ENCODE data around the gene ABHD17A. TPM values are rescaled to one million over a fixed set of nuclear protein-coding genes. Genes with fewer than 3 reads are reported as not detected.

Gene ABHD17A
- total and polyA plus RNA-seq, 2 experiments from 2014 or later, result 145 to 198 TPM

DNA sequence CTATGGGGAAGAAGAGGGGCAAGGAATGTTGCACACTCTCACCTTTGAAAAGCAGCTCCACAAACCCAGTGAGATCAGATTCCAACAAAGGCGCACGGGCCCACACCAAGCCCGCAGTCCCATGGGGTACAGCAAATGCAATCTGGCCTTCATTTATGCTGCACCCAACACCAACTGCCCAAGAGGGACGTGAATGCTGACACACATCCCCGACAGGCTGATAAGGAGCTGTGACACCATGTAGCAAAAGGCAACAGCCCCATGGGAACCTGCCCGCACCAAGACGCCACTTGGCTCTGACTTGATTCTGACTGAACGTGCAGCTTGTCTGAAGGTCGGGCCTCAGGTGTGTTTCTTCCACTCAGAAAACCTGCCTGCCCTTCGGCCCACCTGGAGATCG is 54.3 kb downstream of the ABHD17A start:
- TF ChIP-seq, protein P1, sequence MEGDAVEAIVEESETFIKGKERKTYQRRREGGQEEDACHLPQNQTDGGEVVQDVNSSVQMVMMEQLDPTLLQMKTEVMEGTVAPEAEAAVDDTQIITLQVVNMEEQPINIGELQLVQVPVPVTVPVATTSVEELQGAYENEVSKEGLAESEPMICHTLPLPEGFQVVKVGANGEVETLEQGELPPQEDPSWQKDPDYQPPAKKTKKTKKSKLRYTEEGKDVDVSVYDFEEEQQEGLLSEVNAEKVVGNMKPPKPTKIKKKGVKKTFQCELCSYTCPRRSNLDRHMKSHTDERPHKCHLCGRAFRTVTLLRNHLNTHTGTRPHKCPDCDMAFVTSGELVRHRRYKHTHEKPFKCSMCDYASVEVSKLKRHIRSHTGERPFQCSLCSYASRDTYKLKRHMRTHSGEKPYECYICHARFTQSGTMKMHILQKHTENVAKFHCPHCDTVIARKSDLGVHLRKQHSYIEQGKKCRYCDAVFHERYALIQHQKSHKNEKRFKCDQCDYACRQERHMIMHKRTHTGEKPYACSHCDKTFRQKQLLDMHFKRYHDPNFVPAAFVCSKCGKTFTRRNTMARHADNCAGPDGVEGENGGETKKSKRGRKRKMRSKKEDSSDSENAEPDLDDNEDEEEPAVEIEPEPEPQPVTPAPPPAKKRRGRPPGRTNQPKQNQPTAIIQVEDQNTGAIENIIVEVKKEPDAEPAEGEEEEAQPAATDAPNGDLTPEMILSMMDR (IDR thresholded peaks at IDR 0.05; ENCODE audit: low read depth, low read length), result no peak
- no peaks in the 10 kb centered on the region for H3K36me3 ChIP-seq
- no peaks in the 10 kb centered on the region for H3K27me3 ChIP-seq
- H3K4me3 ChIP-seq, result no peak overlapping the region
- no peaks in the 10 kb centered on the region for H3K9me3 ChIP-seq (ENCODE audit: low read depth)
- H3K4me1 ChIP-seq (ENCODE audit: low read depth), result no peaks in the 10 kb centered on the region
- H3K27ac ChIP-seq, result peak overlapping the region; percentile 43
- no peak for DNase-seq (ENCODE audit: low read depth in 1 of 2, low spot score in 1 of 2)

DNA sequence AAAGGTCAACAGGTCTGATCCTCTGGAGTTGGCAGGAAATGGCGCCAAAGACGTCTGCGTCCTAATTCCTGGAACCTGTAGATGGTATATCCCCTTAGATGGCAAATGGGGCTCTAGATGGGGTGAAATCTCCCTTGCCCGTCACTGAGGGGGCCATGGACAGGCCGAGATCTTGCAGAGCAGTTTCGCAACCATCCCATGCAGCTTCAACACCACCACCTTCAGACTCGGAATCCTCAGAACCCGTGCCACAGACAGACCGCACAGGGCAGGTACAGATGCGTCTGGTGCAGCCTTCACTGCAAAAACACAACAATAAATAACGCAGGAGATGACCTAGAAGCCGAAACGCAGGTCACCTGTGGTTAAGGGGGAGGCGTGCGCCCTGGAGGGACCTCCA is 54.7 kb downstream of the ABHD17A start:
- Histone ChIP-seq H3K27ac (peak overlapping the region; percentile 43), H3K27me3 (no peaks in the 10 kb centered on the region), H3K9me3 (ENCODE audit: low read depth) (no peaks in the 10 kb centered on the region), H3K36me3 (no peaks in the 10 kb centered on the region), H3K4me1 (ENCODE audit: low read depth) (no peaks in the 10 kb centered on the region), H3K4me3 (no peak overlapping the region)
- TF ChIP-seq, protein P1 (IDR thresholded peaks at IDR 0.05; ENCODE audit: low read depth, low read length), result no peak
- no peak for DNase-seq (ENCODE audit: low read depth in 1 of 2, low spot score in 1 of 2)

DNA sequence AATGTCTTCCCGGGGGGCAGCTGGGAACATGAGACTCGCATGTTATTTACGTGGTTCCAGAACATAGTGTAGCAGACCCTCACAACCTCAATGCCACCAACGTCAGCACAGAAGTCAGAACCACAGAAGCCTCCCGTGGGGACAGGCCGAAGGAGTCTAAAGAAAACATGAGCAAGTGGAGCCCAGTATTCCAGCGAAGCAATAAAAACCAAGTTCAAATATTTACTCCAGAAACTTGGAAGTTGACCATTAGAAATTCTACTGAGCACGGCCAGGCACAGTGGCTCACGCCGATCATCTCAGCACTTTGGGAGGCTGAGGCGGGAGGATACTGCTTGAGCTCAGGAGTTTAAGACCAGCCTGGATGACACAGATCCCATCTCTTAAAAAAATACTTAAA is 55.3 kb downstream of the ABHD17A start:
- no peak for DNase-seq (ENCODE audit: low read depth in 1 of 2, low spot score in 1 of 2)
- H3K36me3 ChIP-seq, result no peaks in the 10 kb centered on the region
- no peaks in the 10 kb centered on the region for H3K27me3 ChIP-seq
- no peak overlapping the region for H3K27ac ChIP-seq
- no peak overlapping the region for H3K4me3 ChIP-seq
- no peaks in the 10 kb centered on the region for H3K9me3 ChIP-seq (ENCODE audit: low read depth)
- H3K4me1 ChIP-seq (ENCODE audit: low read depth), result no peaks in the 10 kb centered on the region
- TF ChIP-seq, protein P1 (IDR thresholded peaks at IDR 0.05; ENCODE audit: low read depth, low read length), result no peak

DNA sequence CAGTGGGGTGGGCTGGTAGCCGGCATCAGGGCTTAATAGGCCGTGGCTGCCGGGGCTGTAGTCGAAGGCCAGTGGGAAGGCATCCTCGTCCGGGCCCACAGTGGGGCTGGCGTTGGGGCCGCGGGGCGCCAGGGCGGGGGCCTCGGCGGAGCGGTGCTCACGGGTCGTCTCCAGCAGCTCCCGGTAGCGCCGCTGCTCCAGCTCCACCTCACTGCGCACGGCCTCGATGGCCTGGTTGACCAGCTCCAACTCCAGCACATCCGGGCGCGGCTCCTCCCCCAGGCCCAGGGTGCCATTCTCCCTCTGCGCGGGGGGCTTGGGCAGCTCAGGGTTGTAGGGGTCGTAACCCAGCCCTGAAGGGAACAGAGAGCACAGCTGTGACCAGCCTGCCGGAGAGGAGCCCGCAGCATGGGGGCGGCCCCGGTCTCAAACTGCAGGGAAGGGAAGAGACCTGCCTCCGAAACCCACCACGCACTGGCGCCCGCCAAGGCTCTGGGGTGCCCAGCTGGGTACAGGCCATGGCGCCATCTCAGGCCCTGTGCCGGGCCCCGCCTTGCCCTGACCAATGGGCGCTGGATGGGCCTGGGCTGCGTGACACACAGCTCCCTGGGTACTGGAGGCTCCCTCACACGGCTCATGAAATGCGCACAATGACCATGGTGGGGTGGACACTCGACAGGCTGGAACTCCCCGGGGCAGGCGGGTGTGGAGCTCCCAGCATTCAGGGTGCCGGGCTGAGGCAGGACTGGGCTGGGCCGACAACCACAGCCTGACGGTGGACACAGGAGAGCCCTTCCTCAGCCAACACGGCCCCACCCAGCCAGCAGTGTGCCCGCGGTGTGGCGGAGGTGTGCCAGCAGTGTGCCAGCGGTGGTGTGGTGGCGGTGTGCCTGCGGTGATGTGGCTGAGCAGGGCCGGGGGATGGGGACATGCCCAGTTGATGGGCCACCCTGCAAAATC is 56.7 kb downstream of the ABHD17A start:
- Histone ChIP-seq H3K27ac (no peak overlapping the region), H3K4me1 (ENCODE audit: low read depth) (no peaks in the 10 kb centered on the region), H3K36me3 (no peaks in the 10 kb centered on the region), H3K4me3 (no peak overlapping the region), H3K9me3 (ENCODE audit: low read depth) (no peaks in the 10 kb centered on the region), H3K27me3 (no peaks in the 10 kb centered on the region)
- no peak for DNase-seq (ENCODE audit: low read depth in 1 of 2, low spot score in 1 of 2)
- TF ChIP-seq, protein P1 (IDR thresholded peaks at IDR 0.05; ENCODE audit: low read depth, low read length), result no peak

DNA sequence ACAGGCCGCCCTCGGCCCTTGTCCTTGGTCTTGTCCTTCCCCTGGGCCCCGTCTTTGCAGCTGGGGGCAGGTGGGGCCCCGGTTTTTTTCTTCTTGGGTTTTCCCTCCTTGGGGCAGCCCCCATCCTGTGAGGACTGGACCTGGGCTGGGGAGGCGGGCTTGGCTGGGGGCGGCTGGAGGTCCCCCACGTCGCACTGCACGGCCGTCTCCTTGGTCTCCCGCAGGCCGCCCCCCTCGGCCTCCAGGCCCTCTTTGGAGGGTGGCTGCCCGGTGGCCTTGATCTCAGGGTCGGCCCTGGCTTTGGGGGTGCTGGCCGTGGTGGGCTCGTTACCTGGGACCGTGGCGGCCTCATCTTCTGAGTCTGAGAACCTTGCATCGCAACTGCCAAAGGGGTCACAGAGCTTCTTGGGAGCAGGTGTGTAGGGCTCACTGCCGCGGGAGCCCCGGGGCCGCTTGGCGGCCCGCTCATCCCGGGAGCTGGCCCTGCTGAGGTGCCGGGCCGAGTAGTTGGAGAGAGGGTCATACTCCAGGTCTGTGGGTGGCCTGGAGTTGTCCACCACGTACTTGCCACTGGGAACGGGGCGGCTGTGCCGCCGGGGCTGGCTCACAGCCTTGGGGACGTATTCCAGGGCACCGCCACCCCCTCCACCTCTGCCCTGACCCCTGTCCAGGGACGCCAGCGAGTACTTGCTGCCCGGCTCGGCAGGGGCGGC is 57.6 kb downstream of the ABHD17A start:
- Histone ChIP-seq H3K9me3 (ENCODE audit: low read depth) (no peaks in the 10 kb centered on the region), H3K4me3 (no peak overlapping the region), H3K4me1 (ENCODE audit: low read depth) (no peaks in the 10 kb centered on the region), H3K36me3 (no peaks in the 10 kb centered on the region), H3K27me3 (no peaks in the 10 kb centered on the region), H3K27ac (no peak overlapping the region)
- no peak for DNase-seq (ENCODE audit: low read depth in 1 of 2, low spot score in 1 of 2)
- TF ChIP-seq, protein P1 (IDR thresholded peaks at IDR 0.05; ENCODE audit: low read depth, low read length), result no peak

Other genes with a start within 250 kb of the ABHD17A start
- gene TCF3, start 232.9 kb downstream of the ABHD17A start, total RNA-seq, result 250 and 281 TPM in 2 replicates
- 110 and 136 TPM in 2 replicates for gene TCF3, start 232.9 kb downstream of the ABHD17A start, polyA plus RNA-seq
- gene ONECUT3, start 132.0 kb downstream of the ABHD17A start, total RNA-seq, result not detected in 2 replicates
- not detected in 2 replicates for gene ONECUT3, start 132.0 kb downstream of the ABHD17A start, polyA plus RNA-seq
- gene ATP8B3, start 73.2 kb downstream of the ABHD17A start, total RNA-seq, result 1.2 and 8.6 TPM in 2 replicates
- 3.0 and 9.2 TPM in 2 replicates for gene ATP8B3, start 73.2 kb downstream of the ABHD17A start, polyA plus RNA-seq
- gene REXO1, start 37.0 kb downstream of the ABHD17A start, total RNA-seq, result 24.4 and 39.7 TPM in 2 replicates
- 19.2 and 21.3 TPM in 2 replicates for gene REXO1, start 37.0 kb downstream of the ABHD17A start, polyA plus RNA-seq
- gene KLF16, start 21.9 kb downstream of the ABHD17A start, total RNA-seq, result 5.3 and 9.3 TPM in 2 replicates
- gene KLF16, start 21.9 kb downstream of the ABHD17A start, polyA plus RNA-seq, result 9.1 and 20.8 TPM in 2 replicates
- 11.2 and 16.3 TPM in 2 replicates for gene ADAT3, start 19.9 kb upstream of the ABHD17A start, total RNA-seq
- 5.9 and 14.3 TPM in 2 replicates for gene ADAT3, start 19.9 kb upstream of the ABHD17A start, polyA plus RNA-seq
- gene SCAMP4, start 19.9 kb upstream of the ABHD17A start, total RNA-seq, result 58.0 and 62.5 TPM in 2 replicates
- 53.7 and 58.5 TPM in 2 replicates for gene SCAMP4, start 19.9 kb upstream of the ABHD17A start, polyA plus RNA-seq
- gene CSNK1G2, start 55.7 kb upstream of the ABHD17A start, total RNA-seq, result 92.6 and 100 TPM in 2 replicates
- 81.1 and 97.7 TPM in 2 replicates for gene CSNK1G2, start 55.7 kb upstream of the ABHD17A start, polyA plus RNA-seq
- gene BTBD2, start 130.2 kb upstream of the ABHD17A start, total RNA-seq, result 133 and 155 TPM in 2 replicates
- gene BTBD2, start 130.2 kb upstream of the ABHD17A start, polyA plus RNA-seq, result 126 and 149 TPM in 2 replicates
- gene MKNK2, start 165.7 kb upstream of the ABHD17A start, total RNA-seq, result 72.5 and 76.6 TPM in 2 replicates
- gene MKNK2, start 165.7 kb upstream of the ABHD17A start, polyA plus RNA-seq, result 72.8 and 87.2 TPM in 2 replicates
- 15.1 and 17.4 TPM in 2 replicates for gene MOB3A, start 210.8 kb upstream of the ABHD17A start, total RNA-seq
- gene MOB3A, start 210.8 kb upstream of the ABHD17A start, polyA plus RNA-seq, result 21.6 and 22.0 TPM in 2 replicates
- gene IZUMO4, start 211.4 kb upstream of the ABHD17A start, total RNA-seq, result 10.5 and 11.6 TPM in 2 replicates
- 2.6 and 4.9 TPM in 2 replicates for gene IZUMO4, start 211.4 kb upstream of the ABHD17A start, polyA plus RNA-seq

Data from cardiac muscle cell (in vitro differentiated cells and primary cell).